SH-SY5Y (cell line): ENCODE data around the gene ACSBG1.

ENCODE experiments used
- GATA2 ChIP-seq: IDR thresholded peaks from 2 replicates; pipeline ENCODE4 v1.6.1; 2011; ENCODE audit warnings: mild to moderate bottlenecking, low read depth, low read length
- GATA3 ChIP-seq: IDR thresholded peaks from 2 replicates; pipeline ENCODE4 v1.6.1; 2011; ENCODE audit warnings: low read depth, mild to moderate bottlenecking, low read length, moderate library complexity

GRCh38 chr15:78255421-78256043, 21.2 kb upstream of the ACSBG1 start:
- TF ChIP-seq GATA2 (no peak), GATA3 (no peak)
